ENCODE results near the gene CCDC183.
A peak's percentile ranks its signal among the peaks of the same experiment; 100 is the strongest.
"Not testable (repeated sequence)": the region's sequence is repeated elsewhere in the genome, so short reads cannot be mapped to it uniquely, and the experiment has no call there.

CCDC183 gene

GRCh38 chr9:136766410-136767120, 29.6 kb upstream of the CCDC183 start:
- not testable (repeated sequence) for H3K27me3 ChIP-seq (ENCODE audit: control insufficient read depth in 2 of 2, insufficient read depth in 2 of 2, low read length in 2 of 2); H3K36me3 ChIP-seq (ENCODE audit: control insufficient read depth in 2 of 2, insufficient read depth in 2 of 2, low read length in 2 of 2); H3K9ac ChIP-seq (ENCODE audit: low read depth in 1 of 2, low read length in 2 of 2); H3K4me3 ChIP-seq (ENCODE audit: low read length in 2 of 2); H3K27ac ChIP-seq (ENCODE audit: low read depth in 2 of 2, low read length in 2 of 2); H3K9me3 ChIP-seq (ENCODE audit: control insufficient read depth in 2 of 2, low read length in 2 of 2)
- H3K4me1 ChIP-seq (ENCODE audit: control insufficient read depth in 2 of 2, insufficient read depth in 2 of 2, low read length in 2 of 2): peaks cover 5 to 20% of the 10 kb centered on the region in 2 donors

GRCh38 chr9:136769710-136770191, 26.4 kb upstream of the CCDC183 start:
- peaks cover 3% of the 10 kb centered on the region in 2 donors for H3K9me3 ChIP-seq (ENCODE audit: control insufficient read depth in 2 of 2, low read length in 2 of 2)
- peaks cover 0 to 4% of the 10 kb centered on the region in 2 donors for H3K27me3 ChIP-seq (ENCODE audit: control insufficient read depth in 2 of 2, insufficient read depth in 2 of 2, low read length in 2 of 2)
- peaks cover 3 to 16% of the 10 kb centered on the region in 2 donors for H3K4me1 ChIP-seq (ENCODE audit: control insufficient read depth in 2 of 2, insufficient read depth in 2 of 2, low read length in 2 of 2)
- peak overlapping the region in 1 of 2 donors; percentile 7 for H3K9ac ChIP-seq (ENCODE audit: low read depth in 1 of 2, low read length in 2 of 2)
- H3K36me3 ChIP-seq (ENCODE audit: control insufficient read depth in 2 of 2, insufficient read depth in 2 of 2, low read length in 2 of 2): no peaks in the 10 kb centered on the region
- H3K4me3 ChIP-seq (ENCODE audit: low read length in 2 of 2): no peak overlapping the region
- no peak overlapping the region for H3K27ac ChIP-seq (ENCODE audit: low read depth in 2 of 2, low read length in 2 of 2)

GRCh38 chr9:136771907-136772415, 24.2 kb upstream of the CCDC183 start:
- Histone ChIP-seq H3K4me3 (ENCODE audit: low read length in 2 of 2) (no peak overlapping the region), H3K27me3 (ENCODE audit: control insufficient read depth in 2 of 2, insufficient read depth in 2 of 2, low read length in 2 of 2) (peaks cover 0 to 4% of the 10 kb centered on the region in 2 donors), H3K36me3 (ENCODE audit: control insufficient read depth in 2 of 2, insufficient read depth in 2 of 2, low read length in 2 of 2) (no peaks in the 10 kb centered on the region), H3K9me3 (ENCODE audit: control insufficient read depth in 2 of 2, low read length in 2 of 2) (peaks cover 3% of the 10 kb centered on the region in 2 donors), H3K4me1 (ENCODE audit: control insufficient read depth in 2 of 2, insufficient read depth in 2 of 2, low read length in 2 of 2) (peaks cover 1 to 9% of the 10 kb centered on the region in 2 donors), H3K27ac (ENCODE audit: low read depth in 2 of 2, low read length in 2 of 2) (no peak overlapping the region), H3K9ac (ENCODE audit: low read depth in 1 of 2, low read length in 2 of 2) (no peak overlapping the region)

GRCh38 chr9:136773386-136774044, 22.6 kb upstream of the CCDC183 start:
- Histone ChIP-seq H3K9me3 (ENCODE audit: control insufficient read depth in 2 of 2, low read length in 2 of 2) (peaks cover 3% of the 10 kb centered on the region in 2 donors), H3K36me3 (ENCODE audit: control insufficient read depth in 2 of 2, insufficient read depth in 2 of 2, low read length in 2 of 2) (no peaks in the 10 kb centered on the region), H3K27me3 (ENCODE audit: control insufficient read depth in 2 of 2, insufficient read depth in 2 of 2, low read length in 2 of 2) (no peaks in the 10 kb centered on the region), H3K4me3 (ENCODE audit: low read length in 2 of 2) (no peak overlapping the region), H3K27ac (ENCODE audit: low read depth in 2 of 2, low read length in 2 of 2) (no peak overlapping the region), H3K4me1 (ENCODE audit: control insufficient read depth in 2 of 2, insufficient read depth in 2 of 2, low read length in 2 of 2) (peaks cover 12 to 21% of the 10 kb centered on the region in 2 donors), H3K9ac (ENCODE audit: low read depth in 1 of 2, low read length in 2 of 2) (no peak overlapping the region)

DNA sequence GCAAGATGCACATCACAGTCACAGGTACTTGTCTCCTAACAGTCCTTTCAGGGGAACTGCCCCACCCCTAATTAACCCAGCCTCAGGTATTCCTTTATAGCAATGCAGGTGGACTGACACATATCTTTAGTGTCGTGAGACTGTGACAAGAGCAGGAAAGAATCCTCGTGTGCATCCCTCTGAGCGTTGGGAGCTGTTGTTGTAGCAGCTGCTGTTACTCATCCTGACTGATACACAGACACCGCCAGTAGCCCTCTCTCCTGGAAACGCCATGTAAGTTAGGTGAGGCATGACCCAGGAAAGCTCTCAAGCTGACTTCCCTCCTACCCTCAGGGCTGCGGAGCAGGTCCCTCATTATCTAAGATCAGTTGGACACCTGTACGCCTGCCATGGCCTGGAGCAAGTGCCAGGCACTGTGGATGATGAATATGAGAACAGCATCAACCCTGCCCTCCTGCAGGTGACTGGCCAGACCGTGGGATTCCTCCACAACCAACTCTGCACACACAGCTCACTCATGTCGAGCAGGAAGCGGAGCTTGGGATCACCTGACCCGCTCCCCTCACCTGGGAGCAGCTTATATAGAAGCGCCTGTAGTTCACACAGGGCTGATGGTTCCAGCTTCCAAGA, 21.6 kb upstream of the CCDC183 start:
- no peak overlapping the region for H3K9ac ChIP-seq (ENCODE audit: low read depth in 1 of 2, low read length in 2 of 2)
- peaks cover 12 to 21% of the 10 kb centered on the region in 2 donors for H3K4me1 ChIP-seq (ENCODE audit: control insufficient read depth in 2 of 2, insufficient read depth in 2 of 2, low read length in 2 of 2)
- H3K4me3 ChIP-seq (ENCODE audit: low read length in 2 of 2): no peak overlapping the region
- no peaks in the 10 kb centered on the region for H3K36me3 ChIP-seq (ENCODE audit: control insufficient read depth in 2 of 2, insufficient read depth in 2 of 2, low read length in 2 of 2)
- no peaks in the 10 kb centered on the region for H3K27me3 ChIP-seq (ENCODE audit: control insufficient read depth in 2 of 2, insufficient read depth in 2 of 2, low read length in 2 of 2)
- H3K27ac ChIP-seq (ENCODE audit: low read depth in 2 of 2, low read length in 2 of 2): no peak overlapping the region
- peaks cover 3% of the 10 kb centered on the region in 2 donors for H3K9me3 ChIP-seq (ENCODE audit: control insufficient read depth in 2 of 2, low read length in 2 of 2)

DNA sequence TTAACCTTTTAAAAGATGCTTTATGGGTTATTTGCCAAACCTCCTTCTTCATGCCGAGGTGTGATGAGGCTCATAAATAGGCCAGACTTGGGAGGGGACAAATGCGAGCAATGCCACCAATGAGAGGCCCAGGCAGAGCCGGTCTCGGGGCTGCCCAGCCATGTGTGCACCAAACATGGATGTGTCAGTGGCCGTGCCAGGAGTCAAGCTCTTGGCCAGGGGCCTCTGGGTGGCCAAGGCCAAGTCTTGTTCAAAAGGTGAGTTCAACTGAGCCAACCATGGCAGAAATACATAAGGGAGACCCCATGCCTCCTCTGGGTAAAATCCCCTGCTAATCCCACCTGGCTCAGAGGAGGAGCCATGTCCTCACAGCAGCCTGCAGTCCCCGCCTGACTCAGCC, 20.9 kb upstream of the CCDC183 start:
- no peak overlapping the region for H3K27ac ChIP-seq (ENCODE audit: low read depth in 2 of 2, low read length in 2 of 2)
- H3K27me3 ChIP-seq (ENCODE audit: control insufficient read depth in 2 of 2, insufficient read depth in 2 of 2, low read length in 2 of 2): no peaks in the 10 kb centered on the region
- H3K4me3 ChIP-seq (ENCODE audit: low read length in 2 of 2): no peak overlapping the region
- no peaks in the 10 kb centered on the region for H3K36me3 ChIP-seq (ENCODE audit: control insufficient read depth in 2 of 2, insufficient read depth in 2 of 2, low read length in 2 of 2)
- H3K4me1 ChIP-seq (ENCODE audit: control insufficient read depth in 2 of 2, insufficient read depth in 2 of 2, low read length in 2 of 2): peaks cover 12 to 23% of the 10 kb centered on the region in 2 donors
- H3K9ac ChIP-seq (ENCODE audit: low read depth in 1 of 2, low read length in 2 of 2): no peak overlapping the region
- peaks cover 3% of the 10 kb centered on the region in 2 donors for H3K9me3 ChIP-seq (ENCODE audit: control insufficient read depth in 2 of 2, low read length in 2 of 2)

DNA sequence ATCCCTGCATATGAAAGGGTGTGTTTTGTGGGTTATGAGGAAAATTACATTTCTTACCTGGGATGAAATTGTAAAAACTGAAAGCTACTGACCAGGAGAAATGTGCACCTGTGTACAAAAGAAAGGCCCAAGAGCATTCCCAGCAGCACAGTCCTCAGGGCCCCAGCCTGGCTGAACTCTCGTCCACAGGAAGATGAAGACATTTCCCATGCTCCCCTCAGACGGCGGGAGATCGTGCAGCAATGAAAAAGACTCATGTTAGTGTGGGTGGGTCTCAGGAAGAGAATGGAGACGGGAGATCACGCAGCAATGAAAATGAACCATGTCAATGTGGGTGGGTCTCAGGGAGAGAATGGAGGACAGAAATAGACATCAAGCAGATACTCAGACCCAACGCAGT, 19.2 kb upstream of the CCDC183 start:
- Histone ChIP-seq H3K9ac (ENCODE audit: low read depth in 1 of 2, low read length in 2 of 2) (peak overlapping the region in 1 of 2 donors; percentile 49), H3K27me3 (ENCODE audit: control insufficient read depth in 2 of 2, insufficient read depth in 2 of 2, low read length in 2 of 2) (no peaks in the 10 kb centered on the region), H3K27ac (ENCODE audit: low read depth in 2 of 2, low read length in 2 of 2) (peak overlapping the region; percentile 45 to 75), H3K4me1 (ENCODE audit: control insufficient read depth in 2 of 2, insufficient read depth in 2 of 2, low read length in 2 of 2) (peaks cover 12 to 34% of the 10 kb centered on the region in 2 donors), H3K4me3 (ENCODE audit: low read length in 2 of 2) (peak overlapping the region in 1 of 2 donors; percentile 40), H3K36me3 (ENCODE audit: control insufficient read depth in 2 of 2, insufficient read depth in 2 of 2, low read length in 2 of 2) (no peaks in the 10 kb centered on the region), H3K9me3 (ENCODE audit: control insufficient read depth in 2 of 2, low read length in 2 of 2) (peaks cover 3% of the 10 kb centered on the region in 2 donors)

- Histone ChIP-seq H3K27me3 (ENCODE audit: control insufficient read depth in 2 of 2, insufficient read depth in 2 of 2, low read length in 2 of 2) (no peaks in the 10 kb centered on the region), H3K27ac (ENCODE audit: low read depth in 2 of 2, low read length in 2 of 2) (peak overlapping the region; percentile 52 to 75), H3K4me3 (ENCODE audit: low read length in 2 of 2) (peak overlapping the region in 1 of 2 donors; percentile 40), H3K9me3 (ENCODE audit: control insufficient read depth in 2 of 2, low read length in 2 of 2) (peaks cover 3% of the 10 kb centered on the region in 2 donors), H3K36me3 (ENCODE audit: control insufficient read depth in 2 of 2, insufficient read depth in 2 of 2, low read length in 2 of 2) (no peaks in the 10 kb centered on the region), H3K4me1 (ENCODE audit: control insufficient read depth in 2 of 2, insufficient read depth in 2 of 2, low read length in 2 of 2) (peaks cover 12 to 35% of the 10 kb centered on the region in 2 donors), H3K9ac (ENCODE audit: low read depth in 1 of 2, low read length in 2 of 2) (peak overlapping the region in 1 of 2 donors; percentile 49)
Observed at GRCh38 chr9:136777359-136777758, 18.8 kb upstream of the CCDC183 start.

GRCh38 chr9:136779808-136780207, 16.3 kb upstream of the CCDC183 start:
- Histone ChIP-seq H3K9me3 (ENCODE audit: control insufficient read depth in 2 of 2, low read length in 2 of 2) (no peaks in the 10 kb centered on the region), H3K27me3 (ENCODE audit: control insufficient read depth in 2 of 2, insufficient read depth in 2 of 2, low read length in 2 of 2) (peaks cover 0 to 2% of the 10 kb centered on the region in 2 donors), H3K36me3 (ENCODE audit: control insufficient read depth in 2 of 2, insufficient read depth in 2 of 2, low read length in 2 of 2) (no peaks in the 10 kb centered on the region), H3K9ac (ENCODE audit: low read depth in 1 of 2, low read length in 2 of 2) (no peak overlapping the region), H3K27ac (ENCODE audit: low read depth in 2 of 2, low read length in 2 of 2) (no peak overlapping the region), H3K4me3 (ENCODE audit: low read length in 2 of 2) (no peak overlapping the region), H3K4me1 (ENCODE audit: control insufficient read depth in 2 of 2, insufficient read depth in 2 of 2, low read length in 2 of 2) (peaks cover 12 to 35% of the 10 kb centered on the region in 2 donors)

- H3K4me3 ChIP-seq (ENCODE audit: low read length in 2 of 2): no peak overlapping the region
- H3K36me3 ChIP-seq (ENCODE audit: control insufficient read depth in 2 of 2, insufficient read depth in 2 of 2, low read length in 2 of 2): no peaks in the 10 kb centered on the region
- H3K9me3 ChIP-seq (ENCODE audit: control insufficient read depth in 2 of 2, low read length in 2 of 2): no peaks in the 10 kb centered on the region
- H3K27ac ChIP-seq (ENCODE audit: low read depth in 2 of 2, low read length in 2 of 2): no peak overlapping the region
- H3K27me3 ChIP-seq (ENCODE audit: control insufficient read depth in 2 of 2, insufficient read depth in 2 of 2, low read length in 2 of 2): peaks cover 0 to 3% of the 10 kb centered on the region in 2 donors
- no peak overlapping the region for H3K9ac ChIP-seq (ENCODE audit: low read depth in 1 of 2, low read length in 2 of 2)
- H3K4me1 ChIP-seq (ENCODE audit: control insufficient read depth in 2 of 2, insufficient read depth in 2 of 2, low read length in 2 of 2): peaks cover 8 to 33% of the 10 kb centered on the region in 2 donors
Observed at GRCh38 chr9:136782452-136782851, 13.7 kb upstream of the CCDC183 start.
